Measurements from ENCODE around the gene SRL.

- TF ChIP-seq CTCF (IDR thresholded peaks at IDR 0.05) (no peak), POLR2A (IDR thresholded peaks at IDR 0.05) (no peak)
Measured at GRCh38 chr16:4209666-4210065, 32.2 kb downstream of the SRL start.

All from body of pancreas (tissue), 4 donors.